ENCODE results near the gene AFDN. TPM values are rescaled to one million over a fixed set of nuclear protein-coding genes. Genes with fewer than 3 reads are reported as not detected.
A peak's percentile ranks its signal among the peaks of the same experiment; 100 is the strongest.

The AFDN gene
- total RNA-seq, 2 donors from 2014 or later: 53.9 to 57.1 TPM

DNA sequence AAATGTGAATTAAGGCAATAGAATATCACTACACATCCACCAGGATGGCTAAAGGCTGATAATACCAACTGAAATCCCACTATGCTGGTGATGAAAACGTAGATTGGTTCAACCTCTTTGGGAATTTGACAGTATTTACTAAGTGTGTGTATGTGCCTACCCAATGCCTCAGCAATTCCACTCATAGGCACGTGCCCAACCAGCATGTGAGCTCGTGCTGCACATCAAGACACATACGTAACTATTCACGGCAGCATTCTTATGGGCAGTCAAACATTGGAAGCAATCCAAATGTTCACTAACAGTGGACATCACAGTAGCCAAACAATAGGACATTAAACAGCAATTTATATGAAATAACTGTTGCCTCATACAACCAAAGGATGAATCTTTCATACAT, 15.7 kb upstream of the AFDN start:
- DNase-seq (no peak), ATAC-seq (no peak)
- intact Hi-C loops (cut with DNase I): no loop called here

DNA sequence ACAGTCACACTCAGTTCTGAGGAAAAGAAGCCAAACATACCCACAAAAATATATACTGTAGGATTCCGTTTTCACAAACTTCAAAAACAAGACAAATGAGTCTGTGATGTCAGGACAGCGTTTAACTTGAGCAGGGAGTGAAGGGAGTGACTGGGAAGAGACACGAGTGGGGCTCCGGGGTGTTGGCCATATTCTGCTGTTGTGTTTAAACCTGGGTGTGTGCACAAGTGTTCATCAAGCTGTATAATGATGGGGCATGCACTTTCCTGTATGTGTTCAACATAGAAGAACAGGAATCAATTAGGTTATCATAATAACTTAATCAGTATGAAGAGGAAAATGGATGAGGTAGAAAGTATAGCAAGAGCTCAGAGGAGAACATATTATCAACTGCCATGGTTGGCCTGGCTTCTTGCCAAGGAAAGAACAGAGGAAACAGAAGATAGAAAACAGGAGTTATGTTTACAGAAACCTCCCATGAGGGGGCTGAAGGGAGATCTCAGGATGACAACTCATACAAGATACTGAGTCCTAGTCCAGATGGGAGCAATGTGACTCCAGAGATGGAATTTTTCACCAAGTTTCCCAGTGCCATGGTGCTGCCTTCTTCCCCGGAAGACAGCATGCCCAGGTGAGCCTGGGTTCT, 15.1 kb upstream of the AFDN start:
- intact Hi-C loops (cut with DNase I): no loop called here
- DNase-seq: no peak
- no peak for ATAC-seq

DNA sequence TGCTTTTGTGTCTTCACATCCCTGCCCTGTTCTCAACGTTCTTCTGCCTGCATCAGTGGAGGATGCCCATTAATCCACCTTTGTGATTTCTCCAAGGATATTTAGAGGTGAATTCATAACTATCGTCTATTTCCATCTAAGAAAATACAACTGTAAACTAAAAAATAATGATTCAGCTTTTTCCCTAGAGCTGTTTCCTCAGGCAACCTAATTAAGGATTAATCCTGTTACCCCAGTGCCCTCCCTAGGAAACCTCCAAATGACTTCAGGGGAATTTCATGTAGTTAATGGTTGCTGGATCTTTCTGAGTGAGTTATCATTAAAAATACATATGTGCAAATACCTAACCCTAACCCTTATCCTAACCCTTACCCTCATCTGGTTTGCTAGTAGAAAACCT, 14.6 kb upstream of the AFDN start:
- intact Hi-C loops (cut with DNase I): no loop called here
- DNase-seq: no peak
- no peak for ATAC-seq

DNA sequence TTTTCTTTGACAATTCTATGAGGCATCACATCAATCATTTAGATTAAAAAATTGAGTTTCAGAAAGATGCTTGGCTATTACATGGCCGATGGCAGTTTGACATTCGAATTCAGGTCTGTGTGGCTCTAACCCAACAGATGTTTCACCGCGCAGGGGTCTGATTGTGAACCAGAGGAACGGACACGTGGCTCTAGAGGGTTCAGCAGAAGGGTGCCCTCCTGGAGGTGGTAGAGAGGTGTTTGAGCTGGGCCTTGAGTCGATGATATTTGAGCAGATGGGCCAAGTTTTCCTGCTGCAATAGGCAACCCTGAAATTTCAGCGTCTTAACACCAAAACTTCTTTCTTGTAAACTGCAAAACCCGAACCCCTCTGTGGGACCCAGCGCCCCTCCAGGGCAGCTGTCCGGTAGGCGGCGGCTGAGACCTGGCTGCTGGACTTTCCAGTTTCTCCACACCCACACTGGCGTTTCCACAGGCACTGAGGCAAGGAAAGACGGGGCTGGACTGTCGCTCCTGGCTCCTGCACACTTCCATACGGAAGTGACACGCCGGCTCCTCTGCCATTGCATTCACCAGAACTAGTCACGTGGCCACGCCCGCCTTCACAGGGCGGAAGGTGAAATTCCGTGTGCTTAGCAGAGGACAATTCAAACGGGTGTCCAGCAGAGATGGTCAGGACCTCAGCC, 11.3 kb upstream of the AFDN start:
- peak in 1 of 2 donors; percentile 36 for ATAC-seq
- DNase-seq: no peak
- intact Hi-C loops (cut with DNase I): no loop called here

DNA sequence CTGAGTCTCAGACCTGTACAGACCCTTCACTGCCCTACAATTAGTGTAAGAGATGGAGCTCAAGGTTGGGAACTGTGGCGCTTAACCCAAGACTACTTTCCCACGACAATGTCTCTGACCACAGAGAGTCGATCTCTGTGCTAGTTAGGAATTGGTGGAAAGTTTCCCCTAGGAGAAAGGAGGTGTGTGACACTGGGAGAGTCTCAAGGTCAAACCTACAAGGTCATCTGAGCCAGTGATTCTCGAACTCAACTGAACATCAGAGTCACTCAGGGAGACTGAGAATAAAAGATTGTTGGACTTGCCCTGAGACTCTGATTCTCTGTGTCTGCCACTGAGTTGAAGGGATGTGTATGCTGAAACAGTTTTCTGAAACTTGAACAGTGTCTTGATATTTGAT, 9.7 kb upstream of the AFDN start:
- intact Hi-C loops (cut with DNase I): no loop called here
- ATAC-seq (no peak), DNase-seq (no peak)

DNA sequence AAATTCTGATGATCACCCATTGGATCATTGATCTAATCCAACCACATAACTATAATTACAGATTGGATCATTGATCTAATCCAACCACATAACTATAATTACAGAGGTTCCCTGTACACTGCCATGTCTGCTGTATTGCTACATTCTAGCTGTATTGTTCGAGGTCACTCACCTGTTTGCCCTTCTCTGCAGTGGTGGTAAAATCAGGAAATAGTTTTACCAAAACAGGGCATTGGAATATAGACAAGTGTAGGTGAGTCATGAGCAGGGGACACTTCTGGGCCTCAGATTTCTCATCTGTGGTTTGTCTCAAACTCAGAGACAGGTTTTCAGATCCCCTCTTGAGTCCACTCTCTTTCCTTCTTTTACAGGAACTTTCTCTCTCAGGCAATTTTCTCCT, 9.0 kb upstream of the AFDN start:
- no peak for ATAC-seq
- intact Hi-C loops (cut with DNase I): no loop called here
- DNase-seq: no peak

DNA sequence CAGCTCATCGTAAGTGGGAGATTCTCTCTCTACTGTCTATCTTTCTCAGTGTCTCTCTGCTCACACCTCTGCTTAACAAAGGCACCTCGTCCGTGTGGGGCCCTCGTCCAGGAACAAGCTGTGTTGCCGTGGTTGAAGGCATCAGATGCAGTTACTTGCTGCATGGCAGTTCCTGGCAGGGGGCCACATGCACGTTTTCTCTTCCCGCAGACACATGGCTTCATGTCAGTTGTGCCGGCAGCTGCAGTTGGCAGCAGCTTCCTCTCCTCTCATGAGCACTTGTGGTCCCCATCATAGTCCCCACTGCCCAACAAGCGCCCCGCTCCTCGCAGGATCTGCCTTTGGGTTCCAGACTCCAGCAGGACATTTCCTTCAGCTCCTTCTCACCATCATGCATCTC, 7.1 kb upstream of the AFDN start:
- ATAC-seq: no peak
- intact Hi-C loops (cut with DNase I): no loop called here
- no peak for DNase-seq

DNA sequence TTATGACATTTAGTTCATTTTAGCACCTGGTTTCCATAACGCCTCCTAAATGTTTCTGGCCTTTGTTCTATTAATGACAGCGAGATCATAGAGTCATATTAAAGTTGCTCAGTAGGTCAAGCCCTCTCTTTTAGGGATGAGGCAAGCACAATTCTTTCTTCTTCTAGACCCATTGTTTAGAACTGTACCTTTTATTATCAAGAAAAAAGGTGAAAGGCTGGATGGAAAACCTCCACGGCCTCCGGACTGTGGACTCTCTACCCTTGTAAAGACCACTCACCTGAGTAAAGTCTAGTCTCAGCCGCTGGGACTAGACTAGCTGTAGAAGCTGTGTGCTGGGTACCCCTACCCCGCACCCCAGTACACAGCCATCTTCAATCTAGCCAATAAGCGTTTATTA, 6.0 kb upstream of the AFDN start:
- ATAC-seq (no peak), DNase-seq (no peak)
- intact Hi-C loops (cut with DNase I): no loop called here

DNA sequence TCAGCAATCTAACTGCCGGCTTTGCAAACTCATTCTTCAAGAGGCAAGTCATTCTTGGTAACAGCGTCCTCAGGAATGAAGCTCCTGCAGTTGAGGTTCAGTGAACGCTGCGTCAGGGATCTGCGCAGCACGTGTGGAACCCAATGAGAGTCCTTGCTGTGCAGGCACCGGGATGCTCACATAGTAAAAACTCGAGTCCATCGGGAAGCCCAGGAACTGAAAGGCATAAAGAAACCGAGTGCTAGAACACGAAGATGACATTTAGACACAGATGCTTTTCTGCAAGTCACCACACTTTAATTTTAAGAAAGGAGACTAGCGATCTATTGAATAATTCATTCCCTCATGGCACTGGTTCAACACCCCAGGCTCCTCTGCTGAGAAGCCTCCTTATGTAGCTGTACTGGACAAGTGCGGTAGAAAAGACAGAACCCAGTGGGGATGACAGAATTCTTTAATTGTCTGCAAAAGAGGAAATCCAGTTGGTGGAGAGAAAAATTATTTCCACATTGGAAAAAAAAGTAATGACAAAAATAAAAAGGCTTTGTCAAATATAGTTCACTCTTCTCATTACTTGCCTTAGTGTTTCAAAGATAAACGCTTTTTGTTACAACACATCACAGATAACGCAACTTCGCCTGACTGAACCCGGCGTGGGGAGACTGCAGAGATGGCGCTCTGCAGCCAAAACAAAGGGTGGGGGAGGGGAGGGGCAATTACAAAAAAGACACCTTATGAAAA, 1.9 kb upstream of the AFDN start:
- intact Hi-C loops (cut with DNase I): no loop called here
- ATAC-seq (no peak), DNase-seq (no peak)

DNA sequence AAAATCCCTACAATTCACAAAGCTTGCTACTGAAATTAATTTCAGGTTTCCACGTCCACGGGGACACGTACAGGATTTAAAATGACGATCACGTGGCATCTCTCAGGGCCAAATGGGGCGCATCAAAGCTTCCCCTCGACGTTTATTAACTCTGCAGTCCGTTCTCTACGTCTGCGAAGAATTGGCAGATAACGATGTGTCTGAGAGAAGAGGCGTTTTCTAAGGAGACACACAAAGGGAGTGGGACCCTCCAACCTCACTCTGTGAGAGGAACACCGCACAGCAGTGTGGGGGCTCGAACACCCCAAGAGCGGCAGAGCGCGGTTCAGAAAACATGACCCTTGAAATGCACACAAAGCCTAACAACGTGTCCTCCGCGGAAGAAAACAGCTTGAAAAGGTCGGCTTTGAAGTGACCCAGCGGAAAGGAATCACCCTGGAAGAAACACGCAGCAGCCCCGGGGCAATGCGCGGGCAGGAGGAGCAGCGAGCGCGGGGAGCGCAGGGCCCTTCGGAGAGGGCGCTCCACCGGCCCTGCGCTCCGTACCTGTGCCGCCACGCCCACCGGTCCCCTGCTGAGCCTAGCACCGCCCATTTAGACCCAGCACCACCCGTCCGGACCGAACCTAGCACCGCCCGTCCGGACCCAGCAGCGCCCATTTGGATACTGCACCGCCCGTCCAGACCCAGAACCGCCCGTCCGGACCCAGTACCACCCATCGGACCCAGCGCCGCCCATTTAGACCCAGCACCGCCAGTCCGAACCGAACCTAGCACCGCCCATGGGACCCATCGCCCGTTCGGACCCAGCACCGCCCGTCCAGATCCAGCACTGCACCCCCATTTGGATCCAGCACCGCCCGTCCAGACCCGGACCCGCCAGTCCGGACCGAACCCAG, 1.1 kb upstream of the AFDN start:
- DNase-seq (peak; percentile 59), ATAC-seq (peak; percentile 43 to 80)
- intact Hi-C loops (cut with DNase I): no loop called here

DNA sequence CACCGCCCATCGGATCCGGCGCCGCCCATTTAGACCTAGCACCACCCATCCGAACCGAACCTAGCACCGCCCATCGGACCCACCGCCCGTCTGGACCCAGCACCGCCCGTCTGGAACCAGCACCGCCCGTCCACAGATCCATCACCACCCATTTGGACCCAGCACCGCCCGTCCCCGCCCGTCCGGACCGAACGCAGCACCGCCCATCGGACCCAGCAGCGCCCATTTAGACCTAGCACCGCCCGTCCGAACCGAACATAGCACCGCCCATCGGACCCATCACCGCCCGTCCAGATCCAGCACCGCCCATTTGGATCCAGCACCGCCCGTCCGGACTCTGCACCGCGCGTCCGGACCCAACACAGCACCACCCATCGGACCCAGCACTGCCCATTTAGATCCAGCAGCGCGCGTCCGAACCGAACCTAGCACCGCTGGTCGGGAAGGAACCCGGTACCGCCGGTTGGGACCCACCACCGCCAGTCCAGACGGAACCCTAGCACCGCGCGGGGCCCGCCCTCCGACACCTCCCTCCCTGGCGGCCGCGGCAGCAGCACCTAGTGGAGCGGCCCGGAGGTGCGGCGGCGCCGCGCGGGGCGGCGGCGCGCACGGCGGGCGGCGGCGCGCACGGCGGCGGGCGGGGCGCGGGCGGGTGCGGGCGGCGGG, 348 bp upstream of the AFDN start:
- peak; percentile 90 to 95 for ATAC-seq
- intact Hi-C loops (cut with DNase I): no loop called here
- DNase-seq: peak; percentile 84

DNA sequence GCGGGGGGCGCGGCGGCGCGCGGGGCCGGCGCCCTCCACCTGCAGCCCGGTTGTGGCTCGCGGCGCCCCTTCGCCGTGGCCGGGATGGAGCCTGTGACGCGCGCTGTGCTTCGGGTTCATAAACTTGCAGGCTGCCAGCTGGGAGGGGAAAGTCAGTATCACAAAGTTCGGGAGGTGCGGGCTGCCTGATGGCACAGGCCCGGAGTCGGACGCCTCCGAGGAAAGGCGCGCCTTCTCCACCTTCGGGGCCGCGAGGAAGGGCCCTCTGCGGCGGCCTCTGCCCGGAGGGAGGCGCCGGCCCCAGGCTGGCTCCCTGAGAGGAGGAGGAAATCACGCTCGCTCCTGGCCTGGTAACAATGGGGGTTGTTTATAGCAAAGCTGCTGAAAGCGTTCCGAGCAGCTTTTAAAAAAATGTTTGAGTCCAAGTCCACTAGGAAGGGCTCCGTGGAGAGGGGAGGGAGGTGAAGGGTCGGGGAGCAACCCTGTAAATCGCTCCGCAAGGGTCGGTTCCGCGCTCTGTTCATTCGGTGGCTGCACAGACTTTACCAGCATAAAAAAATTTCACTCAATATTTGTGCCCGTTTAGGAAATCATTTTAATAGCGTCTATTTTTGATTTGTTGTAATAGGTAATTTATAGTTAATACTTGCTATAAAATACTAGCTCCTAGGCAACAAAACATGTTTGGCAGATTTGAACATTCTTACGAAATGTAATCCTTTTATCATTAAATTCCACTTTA, 1.0 kb downstream of the AFDN start:
- intact Hi-C loops (cut with DNase I): no loop called here
- ATAC-seq: peak; percentile 31 to 36
- peak; percentile 54 for DNase-seq

DNA sequence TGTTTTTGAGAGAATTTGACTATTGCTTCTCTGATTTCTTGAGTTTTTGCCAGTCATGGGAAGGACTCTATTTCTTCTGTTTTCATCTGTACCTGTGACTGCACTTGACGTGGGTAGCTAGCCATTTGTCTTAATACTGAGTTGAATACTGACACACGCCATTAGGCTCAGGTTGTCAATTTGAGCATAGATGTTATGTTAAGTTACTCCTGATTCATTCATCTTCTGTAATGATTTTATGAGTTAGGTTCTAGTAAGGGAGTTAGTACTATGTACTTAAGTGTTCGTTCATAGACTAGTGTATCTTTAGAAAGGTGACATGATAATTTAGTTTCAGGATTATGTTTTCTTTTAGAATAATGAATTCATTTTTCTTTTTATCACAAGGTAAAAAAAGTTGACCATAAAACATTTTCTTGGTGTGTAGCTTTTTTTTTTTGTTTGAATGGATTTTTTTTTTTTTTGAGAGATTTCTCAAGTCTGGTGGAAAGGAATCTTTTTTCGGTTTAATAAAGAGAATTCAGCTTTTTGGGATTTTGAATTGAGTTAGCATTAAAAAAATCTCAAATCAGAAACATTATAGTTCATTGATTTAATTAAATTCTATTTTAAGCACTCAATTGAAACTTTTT, 1.7 kb downstream of the AFDN start:
- DNase-seq (no peak), ATAC-seq (no peak)
- intact Hi-C loops (cut with DNase I): no loop called here

DNA sequence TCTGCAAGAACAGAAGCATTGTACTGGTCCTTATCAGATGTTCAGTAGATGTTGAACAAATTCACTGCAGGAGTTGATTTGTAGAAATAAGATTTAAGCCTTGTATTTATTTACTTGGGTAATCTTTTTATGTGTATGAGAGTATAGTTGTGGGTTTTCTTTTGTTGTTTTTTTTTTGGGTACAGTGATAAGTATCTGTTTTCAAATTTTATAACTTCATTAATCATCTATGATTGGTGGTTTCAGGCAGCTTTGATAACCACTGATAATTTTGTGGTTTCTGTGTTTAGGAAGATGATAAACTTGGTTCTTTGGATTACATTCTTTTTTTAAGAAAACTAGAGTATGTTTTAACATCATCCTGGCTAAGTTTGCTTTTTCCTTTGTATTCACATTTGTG, 2.8 kb downstream of the AFDN start:
- no peak for DNase-seq
- no peak for ATAC-seq
- intact Hi-C loops (cut with DNase I): no loop called here

DNA sequence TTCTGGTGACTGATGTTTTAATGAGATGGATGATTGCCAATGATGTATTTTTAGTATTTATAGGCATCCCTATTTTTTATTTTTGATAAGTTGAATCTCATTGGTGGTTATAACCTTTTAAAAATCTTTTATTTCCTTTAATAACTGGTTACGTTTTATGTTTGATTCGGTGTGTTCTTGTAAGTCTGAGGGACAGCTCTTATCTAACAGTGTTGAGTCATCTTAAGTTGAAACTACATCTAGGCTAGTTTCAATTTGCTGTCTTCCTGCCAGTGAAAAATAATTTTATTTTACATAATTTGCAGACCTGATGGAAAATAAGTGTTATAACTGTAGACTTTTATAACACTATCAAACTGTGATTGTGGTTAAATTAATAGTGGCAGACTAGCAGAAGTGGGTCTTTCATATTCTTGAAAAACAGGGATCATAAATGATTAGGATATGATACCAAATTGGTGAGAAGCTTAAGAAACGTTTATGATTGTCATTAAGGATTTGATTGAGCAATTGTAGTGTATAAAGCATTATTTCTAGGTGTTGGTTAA, 4.6 kb downstream of the AFDN start:
- peak in 1 of 2 donors; percentile 15 for ATAC-seq
- no peak for DNase-seq
- intact Hi-C loops (cut with DNase I): no loop called here

DNA sequence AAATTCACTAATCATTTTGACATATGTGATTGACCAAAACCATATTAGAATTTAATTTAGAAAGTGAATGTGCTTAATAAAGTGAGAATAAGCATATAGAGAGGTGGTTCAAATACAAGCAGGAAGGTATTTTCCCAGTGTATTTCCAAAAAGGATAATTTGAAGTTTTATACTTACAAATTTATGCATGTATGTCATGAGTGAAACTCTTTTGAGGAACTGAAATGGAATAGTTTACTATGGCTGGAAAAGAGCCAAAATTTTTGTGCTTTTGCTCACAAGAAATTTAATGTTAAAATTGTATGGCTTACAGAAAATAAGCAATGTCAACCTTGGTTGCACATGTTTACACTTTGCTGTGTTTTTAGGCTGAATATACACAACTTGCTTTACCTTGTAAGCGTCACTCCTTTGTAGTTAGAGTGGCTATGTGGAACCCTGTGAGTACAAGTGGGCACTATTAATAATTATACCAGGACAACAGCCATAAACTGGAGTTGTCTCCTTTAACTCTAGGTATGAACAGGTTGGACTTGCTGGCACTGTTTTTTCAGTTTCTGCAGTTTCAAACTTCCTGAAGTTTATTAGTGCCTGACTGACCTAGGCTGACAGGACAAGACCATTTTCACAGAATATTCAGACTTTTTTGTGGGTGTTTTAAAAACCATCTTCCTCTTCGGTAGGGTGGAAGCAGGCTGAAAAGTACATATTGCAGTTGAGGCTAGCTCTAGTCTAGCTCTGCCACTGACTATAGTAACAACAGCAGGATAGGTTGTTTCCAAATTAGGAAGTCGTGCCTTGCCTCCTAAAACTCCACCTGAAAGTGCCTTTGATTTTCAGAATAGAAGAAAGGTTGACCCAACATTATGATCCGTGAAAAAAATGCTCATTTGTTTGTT, 6.0 kb downstream of the AFDN start:
- ATAC-seq: peak in 1 of 2 donors; percentile 16
- intact Hi-C loops (cut with DNase I): no loop called here
- no peak for DNase-seq

DNA sequence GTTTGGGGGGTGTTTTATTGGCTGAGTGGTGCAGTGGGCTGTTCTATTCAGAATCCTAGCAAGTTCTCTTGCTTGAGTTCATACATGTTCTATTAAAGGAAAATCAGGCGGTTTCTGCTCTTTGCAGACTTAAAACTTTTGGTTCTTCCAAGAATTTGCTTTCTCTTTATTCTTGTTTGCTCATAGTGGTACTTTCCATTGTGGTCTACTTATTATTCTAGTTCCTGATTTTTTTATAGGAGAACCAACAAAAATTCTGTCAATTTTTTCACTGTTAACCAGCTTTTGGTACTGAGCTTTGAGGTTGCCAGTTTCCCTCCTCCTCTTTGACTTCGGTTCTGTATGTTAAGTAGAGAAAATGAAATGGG, 6.7 kb downstream of the AFDN start:
- ATAC-seq: no peak
- intact Hi-C loops (cut with DNase I): no loop called here

More for the DNA sequence above, 6.7 kb downstream of the AFDN start:
- DNase-seq: no peak

Measured in left cardiac atrium (tissue), 4 donors.